ENCODE data around the gene DDX56.

Gene DDX56

GRCh38 chr7:44583146-44583865 lies 9.6 kb upstream of the DDX56 start:
- H3K4me1 Mint-ChIP-seq: peaks cover 27% of the 10 kb centered on the region
- peak overlapping the region; percentile 97 to 99 (median 99) for H3K27ac Mint-ChIP-seq
- peak overlapping the region; percentile 86 to 91 (median 91) for H3K4me3 Mint-ChIP-seq
- peaks cover 6% of the 10 kb centered on the region for H3K27me3 Mint-ChIP-seq (ENCODE audit: low read depth)
- H3K36me3 Mint-ChIP-seq (ENCODE audit: low read depth): peaks cover 21% of the 10 kb centered on the region
- no peak for TF ChIP-seq CTCF (IDR thresholded peaks at IDR 0.05; ENCODE audit: unreplicated experiment in 3 of 3)
- H3K9me3 Mint-ChIP-seq: no peaks in the 10 kb centered on the region

- H3K27ac Mint-ChIP-seq: peak within 1 kb of the TSS; percentile 97 to 99 (median 99)
- H3K4me1 Mint-ChIP-seq: peaks cover 27% of the 10 kb centered on the region
- no peak for TF ChIP-seq CTCF (IDR thresholded peaks at IDR 0.05; ENCODE audit: unreplicated experiment in 3 of 3)
- H3K36me3 Mint-ChIP-seq (ENCODE audit: low read depth): peaks cover 21% of the 10 kb centered on the region
- H3K4me3 Mint-ChIP-seq: peak within 1 kb of the TSS; percentile 86 to 91 (median 91)
- H3K27me3 Mint-ChIP-seq (ENCODE audit: low read depth): peaks cover 6% of the 10 kb centered on the region
- no peaks in the 10 kb centered on the region for H3K9me3 Mint-ChIP-seq
Measured at GRCh38 chr7:44581879-44582603, 8.3 kb upstream of the DDX56 start, which contains the start of gene TMED4. Gene TMED4, minus strand, starts transcription at chr7:44582231. Its CDS starts 25 bp downstream, at chr7:44582206.

GRCh38 chr7:44580945-44581878 lies 7.5 kb upstream of the DDX56 start:
- TF ChIP-seq CTCF (IDR thresholded peaks at IDR 0.05; ENCODE audit: unreplicated experiment in 3 of 3): no peak
- Mint-ChIP-seq H3K27me3 (ENCODE audit: low read depth) (peaks cover 6% of the 10 kb centered on the region), H3K27ac (peak overlapping the region; percentile 91 to 99 (median 97)), H3K4me1 (peaks cover 27% of the 10 kb centered on the region), H3K9me3 (no peaks in the 10 kb centered on the region), H3K36me3 (ENCODE audit: low read depth) (peaks cover 22% of the 10 kb centered on the region), H3K4me3 (peak overlapping the region; percentile 86 to 91 (median 91))

- Mint-ChIP-seq H3K27ac (peak overlapping the region; percentile 20 to 80 (median 55)), H3K4me3 (peak overlapping the region; percentile 61 to 99 (median 98)), H3K27me3 (ENCODE audit: low read depth) (no peaks in the 10 kb centered on the region), H3K36me3 (ENCODE audit: low read depth) (peaks cover 52% of the 10 kb centered on the region), H3K9me3 (no peaks in the 10 kb centered on the region), H3K4me1 (peaks cover 47% of the 10 kb centered on the region)
- TF ChIP-seq CTCF (IDR thresholded peaks at IDR 0.05; ENCODE audit: unreplicated experiment in 3 of 3): no peak
Measured at GRCh38 chr7:44576228-44576627, 2.5 kb upstream of the DDX56 start.

- Mint-ChIP-seq H3K27ac (peak overlapping the region in 2 of 3 experiments; percentile 85 to 94), H3K9me3 (no peaks in the 10 kb centered on the region), H3K36me3 (ENCODE audit: low read depth) (peaks cover 52% of the 10 kb centered on the region), H3K4me3 (peak overlapping the region; percentile 95 to 99 (median 98)), H3K27me3 (ENCODE audit: low read depth) (no peaks in the 10 kb centered on the region), H3K4me1 (peaks cover 39% of the 10 kb centered on the region)
- TF ChIP-seq CTCF (IDR thresholded peaks at IDR 0.05; ENCODE audit: unreplicated experiment in 3 of 3): no peak
Measured at GRCh38 chr7:44575054-44575453, 1.3 kb upstream of the DDX56 start.

Measured in nephron (organoid).